ENCODE results near the gene TNS4. TPM values are rescaled to one million over a fixed set of nuclear protein-coding genes. Genes with fewer than 3 reads are reported as not detected.

The TNS4 gene
- total and polyA plus RNA-seq, 8 donors = 0.16 to 0.24 TPM; not detected in 6

GRCh38 chr17:40541873-40542557 lies 40.6 kb upstream of the TNS4 start:
- FAIRE-seq (no peak), DNase-seq (peak in 2 of 6 donors; percentile 36 to 48), ATAC-seq (peak in 3 of 4 donors; percentile 4 to 52 (median 32))
- Histone ChIP-seq H3K27ac (peak overlapping the region; percentile 56 to 76 (median 64)), H3K4me3 (no peak overlapping the region), H3K4me1 (peaks cover 0 to 5% (median 4%) of the 10 kb centered on the region in 3 donors), H3K9me3 (no peaks in the 10 kb centered on the region), H3K36me3 (no peaks in the 10 kb centered on the region), H3K27me3 (no peaks in the 10 kb centered on the region)
- no peak for TF ChIP-seq CTCF (IDR thresholded peaks at IDR 0.05)
- 78% methylated on average over 18 of the region's 18 CpGs for WGBS, 2 donors
- intact Hi-C loops (cut with DNase I) = no loop called here

- H3K4me1 ChIP-seq = peaks cover 0 to 5% (median 4%) of the 10 kb centered on the region in 3 donors
- H3K27me3 ChIP-seq = no peaks in the 10 kb centered on the region
- no peaks in the 10 kb centered on the region for H3K9me3 ChIP-seq
- no peak for TF ChIP-seq CTCF (IDR thresholded peaks at IDR 0.05)
- ATAC-seq (no peak), DNase-seq (peak in 1 of 6 donors; percentile 17), FAIRE-seq (no peak)
- H3K4me3 ChIP-seq = no peak overlapping the region
- intact Hi-C loops (cut with DNase I) = no loop called here
- no peaks in the 10 kb centered on the region for H3K36me3 ChIP-seq
- H3K27ac ChIP-seq = peak overlapping the region; percentile 56 to 76 (median 64)
- 84 to 85% methylated on average over 20 of the region's 20 CpGs for WGBS, 2 donors
These were observed 39.8 kb upstream of the TNS4 start for GRCh38 chr17:40541060-40541872.

- Histone ChIP-seq H3K9me3 (no peaks in the 10 kb centered on the region), H3K27me3 (no peaks in the 10 kb centered on the region), H3K4me1 (peaks cover 0 to 5% (median 4%) of the 10 kb centered on the region in 3 donors), H3K27ac (no peak overlapping the region), H3K4me3 (no peak overlapping the region), H3K36me3 (no peaks in the 10 kb centered on the region)
- ATAC-seq (no peak), DNase-seq (peak in 1 of 6 donors; percentile 31), FAIRE-seq (no peak)
- no peak for TF ChIP-seq CTCF (IDR thresholded peaks at IDR 0.05)
- 92 to 93% methylated on average over 8 of the region's 8 CpGs for WGBS, 2 donors
- intact Hi-C loops (cut with DNase I) = no loop called here
These were observed 39.0 kb upstream of the TNS4 start for GRCh38 chr17:40540448-40540847.

- no peak for ATAC-seq
- Histone ChIP-seq H3K4me1 (peaks cover 0 to 5% (median 4%) of the 10 kb centered on the region in 3 donors), H3K27me3 (no peaks in the 10 kb centered on the region), H3K36me3 (no peaks in the 10 kb centered on the region), H3K27ac (peak overlapping the region in 3 of 4 donors; percentile 7 to 42 (median 17)), H3K4me3 (no peak overlapping the region), H3K9me3 (no peaks in the 10 kb centered on the region)
- no peak for FAIRE-seq
- WGBS, 2 donors = 80 to 84% methylated on average over 9 of the region's 9 CpGs
- DNase-seq = peak in 1 of 6 donors; percentile 43
- intact Hi-C loops (cut with DNase I) = no loop called here
- TF ChIP-seq CTCF (IDR thresholded peaks at IDR 0.05) = no peak
These were observed 38.4 kb upstream of the TNS4 start for GRCh38 chr17:40539711-40540411.

Measured in pancreas (tissue), 10 donors.